HEK293T (cell line): ENCODE results near the gene PIEZO1.

Source experiments
- CTCF ChIA-PET: fragments of 350-600 bp; formaldehyde crosslinking; extraction: SDS; loops from one replicate; lab custom pipeline; 2021; ENCODE audit warnings: antibody characterized with exemption, inconsistent platforms; lab: Yijun Ruan, JAX
- POLR2A ChIA-PET: fragments of 350-600 bp; formaldehyde crosslinking; extraction: SDS; loops from one replicate; lab custom pipeline; 2020; ENCODE audit warnings: antibody characterized with exemption, inconsistent platforms; lab: Yijun Ruan, JAX
- DNase-seq: peaks from one replicate; pipeline ENCODE4 v3.0.0; 2012; ENCODE audit warnings: mixed read lengths; ENCODE audit errors: extremely low spot score
- ARNT ChIP-seq: fragments of 450-650 bp; IDR thresholded peaks from 2 replicates; pipeline ENCODE4 v1.6.1; 2017; ENCODE audit warnings: mild to moderate bottlenecking
- BHLHE40 ChIP-seq: fragments of 450-650 bp; IDR thresholded peaks from 2 replicates; pipeline ENCODE4 v1.6.1; 2016; ENCODE audit warnings: mild to moderate bottlenecking, moderate library complexity, borderline replicate concordance
- CTBP1 ChIP-seq: fragments of 450-650 bp; IDR thresholded peaks from 2 replicates; pipeline ENCODE4 v1.6.1; 2016; ENCODE audit warnings: borderline replicate concordance
- ELF4 ChIP-seq: fragments of 450-650 bp; IDR thresholded peaks from 2 replicates; pipeline ENCODE4 v1.6.1; 2017; ENCODE audit warnings: antibody characterized with exemption
- FOXA1 ChIP-seq: fragments of 450-650 bp; IDR thresholded peaks from 2 replicates; pipeline ENCODE4 v1.6.1; 2016; ENCODE audit warnings: mild to moderate bottlenecking
- FOXK2 ChIP-seq: fragments of 450-650 bp; IDR thresholded peaks from 2 replicates; pipeline ENCODE4 v1.6.1; 2016; ENCODE audit warnings: mild to moderate bottlenecking
- FOXM1 ChIP-seq: fragments of 450-650 bp; IDR thresholded peaks from 2 replicates; pipeline ENCODE4 v1.6.1; 2017; ENCODE audit warnings: mild to moderate bottlenecking, borderline replicate concordance
- HDGF ChIP-seq: fragments of 450-650 bp; IDR thresholded peaks from 2 replicates; pipeline ENCODE4 v1.6.1; 2017; ENCODE audit warnings: antibody characterized with exemption, borderline replicate concordance
- L3MBTL2 ChIP-seq: fragments of 450-650 bp; conservative IDR thresholded peaks from 2 replicates; pipeline ENCODE4 v1.6.1; 2016; ENCODE audit warnings: mild to moderate bottlenecking
- LEF1 ChIP-seq: fragments of 450-650 bp; IDR thresholded peaks from 2 replicates; pipeline ENCODE4 v1.6.1; 2017; ENCODE audit warnings: mild to moderate bottlenecking, borderline replicate concordance
- NFRKB ChIP-seq: fragments of 450-650 bp; IDR thresholded peaks from 2 replicates; pipeline ENCODE4 v1.6.1; 2016; ENCODE audit warnings: mild to moderate bottlenecking, moderate library complexity
- SP1 ChIP-seq: fragments of 450-650 bp; IDR thresholded peaks from 2 replicates; pipeline ENCODE4 v1.6.1; 2017
- SUZ12 ChIP-seq: fragments of 450-650 bp; IDR thresholded peaks from 2 replicates; pipeline ENCODE4 v1.6.1; 2016; ENCODE audit warnings: mild to moderate bottlenecking
- TARDBP ChIP-seq: fragments of 450-650 bp; IDR thresholded peaks from 2 replicates; pipeline ENCODE4 v1.6.1; 2016
- ZNF384 ChIP-seq: fragments of 450-650 bp; IDR thresholded peaks from 2 replicates; pipeline ENCODE4 v1.6.1; 2016
- TF ChIP-seq, protein P1 (sequence below): fragments of 450-650 bp; IDR thresholded peaks from 2 replicates; pipeline ENCODE4 v1.6.1; 2016

PIEZO1 gene

GRCh38 chr16:88766975-88767374, 18.0 kb downstream of the PIEZO1 start:
- DNase-seq = no peak
- POLR2A ChIA-PET = no interaction called here
- CTCF ChIA-PET = interaction anchor here (1.4 kb wide), 1 partner anchor 10 kb away, joined by 4 read pairs; no protein-coding TSS in a partner anchor
- TF ChIP-seq TARDBP = no peak
- no peak for TF ChIP-seq FOXA1
- TF ChIP-seq L3MBTL2 = no peak
- no peak for TF ChIP-seq HDGF
- no peak for TF ChIP-seq ZNF384
- no peak for TF ChIP-seq BHLHE40
- TF ChIP-seq FOXK2 = no peak
- TF ChIP-seq SP1 = no peak
- TF ChIP-seq ELF4 = no peak
- TF ChIP-seq, protein P1, sequence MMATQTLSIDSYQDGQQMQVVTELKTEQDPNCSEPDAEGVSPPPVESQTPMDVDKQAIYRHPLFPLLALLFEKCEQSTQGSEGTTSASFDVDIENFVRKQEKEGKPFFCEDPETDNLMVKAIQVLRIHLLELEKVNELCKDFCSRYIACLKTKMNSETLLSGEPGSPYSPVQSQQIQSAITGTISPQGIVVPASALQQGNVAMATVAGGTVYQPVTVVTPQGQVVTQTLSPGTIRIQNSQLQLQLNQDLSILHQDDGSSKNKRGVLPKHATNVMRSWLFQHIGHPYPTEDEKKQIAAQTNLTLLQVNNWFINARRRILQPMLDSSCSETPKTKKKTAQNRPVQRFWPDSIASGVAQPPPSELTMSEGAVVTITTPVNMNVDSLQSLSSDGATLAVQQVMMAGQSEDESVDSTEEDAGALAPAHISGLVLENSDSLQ = no peak

- no peak for DNase-seq
- CTCF ChIA-PET = no interaction called here
- TF ChIP-seq SUZ12 (no peak), FOXK2 (no peak), NFRKB (no peak), CTBP1 (no peak), HDGF (no peak), BHLHE40 (no peak), FOXA1 (no peak), FOXM1 (no peak), ZNF384 (no peak), ARNT (no peak), LEF1 (no peak), TARDBP (no peak), ELF4 (no peak), SP1 (no peak)
- TF ChIP-seq, protein P1 = no peak
- POLR2A ChIA-PET = no interaction called here
Measured at GRCh38 chr16:88764913-88765349, 20.1 kb downstream of the PIEZO1 start.

DNA sequence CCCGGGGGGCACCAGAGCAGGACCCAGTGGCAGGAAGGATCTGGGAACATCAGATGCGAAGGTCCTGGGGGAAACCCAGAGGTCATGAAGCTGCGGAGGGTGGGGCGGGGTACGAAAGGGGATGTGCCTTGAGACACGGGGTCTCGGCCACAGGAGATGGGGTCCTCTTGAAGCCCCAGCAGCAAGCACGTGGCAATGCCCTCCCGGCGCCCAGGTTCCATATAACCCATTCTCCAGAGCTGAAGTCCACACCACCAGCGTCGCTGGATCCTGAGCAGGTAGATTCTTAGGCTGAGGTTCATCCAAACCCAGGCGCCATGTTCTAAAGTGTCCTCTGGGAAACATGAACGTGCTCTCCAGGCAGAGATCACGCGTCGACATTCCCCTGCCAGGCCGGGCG, 20.9 kb downstream of the PIEZO1 start:
- no peak for DNase-seq
- TF ChIP-seq CTBP1 = no peak
- TF ChIP-seq L3MBTL2 = no peak
- TF ChIP-seq HDGF = no peak
- no peak for TF ChIP-seq TARDBP
- TF ChIP-seq LEF1 = no peak
- no peak for TF ChIP-seq ARNT
- ChIA-PET CTCF (interaction anchor here (0.9 kb wide), 1 partner anchor 27 kb away, joined by 3 read pairs; no protein-coding TSS in a partner anchor), POLR2A (interaction anchor here (0.9 kb wide), 1 partner anchor 10 kb away, joined by 3 read pairs; no protein-coding TSS in a partner anchor)

GRCh38 chr16:88763502-88764053, 21.4 kb downstream of the PIEZO1 start:
- ChIA-PET POLR2A (interaction anchor here (0.9 kb wide), 1 partner anchor 9 kb away, joined by 3 read pairs; no protein-coding TSS in a partner anchor), CTCF (interaction anchor here (0.9 kb wide), 1 partner anchor 26 kb away, joined by 3 read pairs; no protein-coding TSS in a partner anchor)
- TF ChIP-seq ARNT (no peak), FOXM1 (no peak), HDGF (no peak), ELF4 (no peak), SUZ12 (no peak), SP1 (no peak), ZNF384 (no peak), FOXK2 (no peak), FOXA1 (no peak), NFRKB (no peak), LEF1 (no peak)
- TF ChIP-seq, protein P1 = no peak
- no peak for DNase-seq

DNA sequence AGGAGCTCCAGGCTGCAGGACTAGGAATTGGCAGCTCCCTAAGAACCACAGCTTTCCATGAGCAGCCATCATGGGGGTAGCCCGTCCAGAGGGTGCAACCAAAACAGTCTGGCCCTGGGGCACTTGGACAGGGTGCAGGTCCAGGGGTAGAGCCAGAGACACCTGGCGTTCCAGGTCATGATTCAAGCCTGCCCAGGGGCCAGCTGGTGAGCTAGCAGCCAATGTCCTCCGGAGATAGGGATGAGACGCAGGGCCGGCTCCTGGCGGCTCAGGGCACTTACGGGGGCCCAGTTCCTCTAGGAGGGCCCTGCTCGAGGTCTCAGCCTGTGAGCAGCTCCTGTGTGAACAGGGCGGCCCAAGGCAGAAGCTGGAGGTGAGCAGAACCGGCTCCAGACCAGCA, 22.1 kb downstream of the PIEZO1 start:
- POLR2A ChIA-PET = interaction anchor here (1.1 kb wide), 1 partner anchor 8 kb away, joined by 3 read pairs; no protein-coding TSS in a partner anchor
- CTCF ChIA-PET = interaction anchor here (1.0 kb wide), 1 partner anchor 25 kb away, joined by 3 read pairs; no protein-coding TSS in a partner anchor
- TF ChIP-seq LEF1 (no peak), HDGF (no peak), SUZ12 (no peak), FOXK2 (no peak), L3MBTL2 (no peak), FOXA1 (no peak), BHLHE40 (no peak), CTBP1 (no peak), FOXM1 (no peak), ELF4 (no peak), TARDBP (no peak), ZNF384 (no peak), SP1 (no peak), ARNT (no peak), NFRKB (no peak)
- DNase-seq = no peak
